GM18520 (cell line): Measurements from ENCODE around the gene RSRC2.
"Not testable (repeated sequence)": the region's sequence is repeated elsewhere in the genome, so short reads cannot be mapped to it uniquely, and the experiment has no call there.

Experiments used
- ATAC-seq: cut with Tn5 transposase; IDR thresholded peaks from one replicate; pipeline ENCODE4 v1.9.1; 2021; ENCODE audit not compliant: unreplicated experiment

RSRC2 gene

DNA sequence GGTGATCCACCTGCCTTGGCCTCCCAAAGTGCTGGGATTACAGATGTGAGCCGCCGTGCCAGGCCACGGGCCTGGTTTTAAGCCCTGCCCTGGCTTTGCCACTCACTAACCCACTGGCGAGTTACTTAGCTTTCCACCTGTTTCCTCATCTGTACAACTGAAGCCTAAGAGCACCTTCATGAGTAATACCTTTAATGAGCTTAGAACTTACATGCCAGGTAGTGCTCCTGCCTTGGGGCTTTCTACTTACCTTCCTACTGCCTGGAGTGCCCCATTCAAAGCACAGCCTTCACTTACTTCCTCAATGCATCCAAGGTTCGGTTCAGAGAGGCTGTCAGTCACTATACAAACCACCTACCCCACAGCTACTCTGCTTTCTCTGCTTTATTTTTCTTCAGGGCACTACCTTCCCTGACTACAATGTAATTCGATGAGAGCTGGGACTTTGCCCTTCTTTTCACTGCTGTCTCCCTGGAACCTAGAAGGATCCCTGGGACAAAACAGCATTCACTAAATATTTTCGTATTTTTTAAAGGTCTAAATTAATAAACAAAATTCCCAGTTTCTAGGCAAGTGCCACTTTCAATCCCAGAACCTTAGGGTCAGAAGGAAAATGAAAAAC is 39.8 kb downstream of the RSRC2 start:
- no peak for ATAC-seq

DNA sequence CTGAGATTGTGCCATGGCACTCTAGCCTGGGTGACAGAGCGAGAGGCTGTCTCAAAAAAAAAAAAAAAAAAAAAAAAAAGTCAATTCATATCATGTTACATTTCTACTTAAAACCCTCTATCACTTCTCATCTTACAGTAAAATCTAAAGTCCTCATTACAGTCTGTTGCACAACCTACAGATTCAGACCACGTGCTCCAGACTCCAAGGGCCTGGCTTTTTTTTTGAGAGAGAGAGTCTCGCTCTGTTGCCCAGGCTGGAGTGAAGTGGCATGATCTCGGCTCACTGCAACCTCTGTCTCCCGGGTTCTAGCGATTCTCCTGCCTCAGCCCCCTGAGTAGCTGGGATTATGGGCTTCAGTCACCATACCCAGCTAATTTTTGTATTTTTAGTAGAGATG is 40.4 kb downstream of the RSRC2 start:
- ATAC-seq, result not testable (repeated sequence)

DNA sequence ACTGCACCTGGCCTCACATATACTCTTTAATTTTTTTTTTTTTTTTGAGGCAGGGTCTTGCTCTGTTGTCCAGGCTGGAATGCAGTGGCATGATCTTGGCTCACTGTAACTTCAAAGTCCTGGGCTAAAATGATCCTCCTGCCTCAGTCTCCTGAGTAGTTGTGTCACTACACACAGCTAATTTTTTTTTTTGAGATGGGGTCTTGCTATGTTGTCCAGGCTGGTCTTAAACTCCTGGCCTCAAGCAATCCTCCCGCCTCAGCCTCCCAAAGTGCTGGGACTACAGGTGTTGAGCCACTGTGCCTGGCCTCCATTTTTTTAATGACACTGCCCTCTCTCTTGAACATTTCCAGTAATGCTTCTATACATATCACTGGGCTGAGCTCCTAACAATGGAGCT is 42.4 kb downstream of the RSRC2 start:
- ATAC-seq, result not testable (repeated sequence)

DNA sequence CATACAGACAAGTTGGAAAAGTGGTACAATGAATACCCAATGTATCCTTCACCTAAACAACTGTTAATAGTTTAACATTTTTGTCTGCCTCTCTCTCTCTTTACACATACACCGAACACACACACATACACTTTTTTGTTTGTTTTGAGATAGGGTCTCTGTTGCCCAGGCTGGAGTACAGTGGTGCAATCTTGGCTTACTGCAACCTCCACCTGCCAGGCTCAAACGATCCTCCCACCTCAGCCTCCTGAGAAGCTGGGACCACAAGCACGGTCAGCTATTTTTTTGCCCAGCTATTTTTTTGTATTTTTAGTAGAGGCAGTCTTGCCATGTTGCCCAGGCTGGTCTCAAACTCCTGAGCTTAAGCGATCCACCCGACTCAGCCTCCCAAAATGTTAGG is 42.8 kb downstream of the RSRC2 start:
- ATAC-seq, result no peak

DNA sequence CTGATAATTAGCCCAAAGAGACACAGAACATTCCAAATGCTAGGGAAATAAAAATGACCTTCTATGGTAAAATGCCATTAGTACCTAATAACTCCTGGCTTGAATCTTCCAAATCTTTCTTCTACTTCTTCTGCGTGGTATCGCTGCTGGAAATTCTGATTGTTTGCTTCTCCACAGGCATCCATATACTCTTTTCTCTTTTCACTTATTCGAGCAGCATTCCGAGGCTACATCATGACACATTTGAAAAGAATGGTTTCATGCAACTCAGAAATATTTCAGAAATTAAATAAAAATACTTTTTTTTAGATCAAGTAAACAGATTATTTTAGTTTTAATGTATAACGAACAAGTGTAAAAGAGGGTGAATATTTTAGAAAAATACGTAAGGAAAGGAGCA is 44.9 kb downstream of the RSRC2 start:
- ATAC-seq, result no peak

DNA sequence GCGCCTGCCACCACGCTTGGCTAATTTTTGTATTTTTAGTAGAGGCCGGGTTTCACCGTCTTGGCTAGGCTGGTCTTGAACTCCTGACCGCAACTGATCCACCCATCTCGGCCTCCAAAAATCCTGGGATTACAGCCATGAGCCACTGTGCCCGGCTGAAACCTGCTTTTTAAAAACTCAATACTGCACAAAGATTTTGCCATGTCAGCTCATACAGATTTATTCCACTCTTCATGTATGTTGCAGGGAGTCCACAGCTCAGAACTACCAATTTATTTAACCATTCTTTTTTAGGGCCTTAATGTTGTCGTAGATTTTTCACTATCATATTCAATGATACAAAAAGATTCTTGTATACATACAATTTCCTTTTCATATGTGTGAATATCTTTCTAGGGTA is 46.0 kb downstream of the RSRC2 start:
- no peak for ATAC-seq

DNA sequence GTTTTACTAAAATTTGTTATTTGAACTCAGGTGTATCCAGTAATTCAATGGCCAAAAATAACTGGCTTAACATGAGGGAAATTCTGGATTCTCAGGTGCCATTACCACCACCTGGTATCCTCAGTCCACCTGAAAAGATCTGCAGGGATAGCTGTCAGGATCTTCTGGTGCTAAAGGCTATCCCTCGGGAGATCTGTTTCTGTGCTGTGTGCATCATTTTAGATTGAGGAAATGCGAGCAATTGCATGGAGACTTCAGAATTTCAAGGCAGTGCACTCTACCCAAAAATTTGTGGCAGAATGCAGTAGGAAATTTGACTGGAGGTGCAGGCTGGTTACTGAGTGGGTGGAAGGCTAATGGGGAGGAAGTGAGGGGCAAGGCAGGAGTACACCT is 52.4 kb downstream of the RSRC2 start:
- ATAC-seq, result no peak

DNA sequence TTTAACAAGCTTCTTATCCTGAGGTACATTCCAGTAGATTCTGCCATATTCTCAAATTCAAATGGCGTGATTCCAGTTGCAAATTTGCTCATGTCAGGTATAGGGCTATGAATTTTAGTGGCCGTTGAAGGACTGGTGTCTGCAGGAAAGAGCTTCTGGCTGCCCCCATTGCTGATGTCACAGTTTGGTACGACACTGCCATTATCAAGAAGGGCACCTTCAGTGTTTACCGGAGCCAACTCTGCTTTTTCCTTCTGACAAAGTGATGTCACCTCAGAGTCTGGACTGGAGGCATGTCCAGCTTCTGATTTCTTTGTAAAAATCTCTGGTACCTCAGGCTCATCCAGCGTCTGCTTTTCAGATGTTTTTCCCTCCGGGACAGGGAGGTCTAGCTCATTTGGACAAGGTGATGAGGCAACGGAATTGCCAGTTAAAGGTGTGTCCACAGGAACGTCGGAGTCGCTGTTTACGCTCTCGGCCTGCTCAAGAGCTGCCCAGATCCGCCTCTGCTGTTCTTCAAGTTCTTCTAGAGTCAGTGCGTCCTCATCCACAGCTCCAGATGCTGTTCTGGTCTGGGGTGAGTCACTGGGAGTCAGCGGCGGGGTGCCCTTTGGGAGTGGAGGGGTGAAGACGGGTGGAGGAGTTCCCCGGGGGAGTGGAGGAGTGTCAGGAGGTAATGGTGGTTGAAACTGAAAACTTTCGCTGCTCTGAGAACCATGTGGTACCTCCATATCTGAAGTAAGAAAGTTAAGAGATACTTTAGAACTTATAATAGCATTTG is 53.0 kb downstream of the RSRC2 start:
- no peak for ATAC-seq

DNA sequence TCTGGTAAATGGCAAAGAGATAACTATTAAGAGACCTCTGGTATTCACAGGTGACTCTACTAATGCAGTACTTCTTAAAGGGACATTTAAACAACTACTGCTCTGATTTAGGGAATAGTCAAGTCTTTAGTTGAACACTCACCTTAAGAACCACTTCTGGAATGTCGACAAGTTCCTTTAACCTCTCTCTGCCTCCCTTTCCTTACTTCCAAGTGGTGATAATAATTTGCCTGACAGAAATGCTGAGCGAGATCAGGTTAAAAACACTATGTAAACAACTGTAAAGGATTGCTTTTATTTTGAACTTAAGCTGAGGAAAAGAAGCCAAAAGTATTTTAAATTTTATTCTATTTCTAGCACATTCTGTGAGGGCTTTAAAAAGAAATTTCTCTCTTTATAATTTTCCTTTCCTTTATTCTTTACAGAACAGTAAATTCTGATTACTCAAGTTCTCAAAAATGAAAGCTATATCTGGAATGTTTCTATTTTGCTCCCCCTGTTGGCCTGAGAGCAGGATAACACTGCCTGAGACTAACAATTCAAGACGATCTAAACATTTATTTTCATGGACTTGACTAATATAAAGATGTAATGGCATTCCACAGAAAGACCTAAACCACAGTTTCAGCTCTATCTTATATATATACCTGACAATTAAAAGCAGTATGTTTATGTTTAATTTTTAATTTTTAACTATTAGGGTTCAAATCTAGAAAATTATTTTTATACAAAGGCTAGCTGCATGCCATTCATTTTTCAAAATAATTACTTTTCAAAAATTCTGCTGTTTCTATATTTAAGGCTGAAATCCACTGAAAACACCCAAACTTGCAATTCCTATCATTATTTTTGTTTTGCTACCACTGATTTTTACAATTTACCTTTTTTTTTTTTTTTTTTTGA is 55.2 kb downstream of the RSRC2 start:
- ATAC-seq, result no peak

DNA sequence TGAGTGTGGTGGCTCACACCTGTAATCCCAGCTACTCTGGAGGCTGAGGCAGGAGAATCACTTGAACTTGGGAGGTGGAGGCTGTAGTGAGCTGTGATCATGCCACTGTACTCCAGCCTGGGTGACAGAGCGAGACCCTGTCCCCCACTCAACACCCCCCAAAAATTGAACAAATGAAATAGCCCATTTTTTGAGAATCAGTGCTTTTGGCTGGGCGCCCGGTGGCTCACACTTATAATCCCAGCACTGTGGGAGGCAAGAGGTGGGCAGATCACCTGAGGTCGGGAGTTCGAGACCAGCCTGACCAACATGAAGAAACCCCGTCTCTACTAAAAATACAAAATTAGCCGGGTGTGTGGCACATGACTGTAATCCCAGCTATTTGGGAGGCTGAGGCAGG is 56.2 kb downstream of the RSRC2 start:
- not testable (repeated sequence) for ATAC-seq

DNA sequence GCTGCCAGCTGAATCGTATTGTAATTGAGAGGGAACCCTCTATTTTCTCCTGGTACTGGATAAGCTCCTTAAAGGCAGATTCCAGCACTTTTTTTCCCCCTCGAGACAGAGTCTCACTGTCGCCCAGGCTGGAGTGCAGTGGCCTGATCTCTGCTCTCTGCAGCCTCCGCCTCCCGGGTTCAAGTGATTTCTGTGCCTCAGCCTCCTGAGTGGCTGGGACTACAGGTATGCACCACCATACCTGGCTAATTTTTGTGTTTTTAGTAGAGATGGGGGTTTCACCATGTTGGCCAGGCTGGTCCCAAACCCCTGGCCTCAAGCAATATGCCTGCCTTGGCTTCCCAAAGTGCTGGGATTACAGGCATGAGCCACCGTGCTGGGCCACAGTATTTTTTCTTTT is 56.9 kb downstream of the RSRC2 start:
- ATAC-seq, result not testable (repeated sequence)

DNA sequence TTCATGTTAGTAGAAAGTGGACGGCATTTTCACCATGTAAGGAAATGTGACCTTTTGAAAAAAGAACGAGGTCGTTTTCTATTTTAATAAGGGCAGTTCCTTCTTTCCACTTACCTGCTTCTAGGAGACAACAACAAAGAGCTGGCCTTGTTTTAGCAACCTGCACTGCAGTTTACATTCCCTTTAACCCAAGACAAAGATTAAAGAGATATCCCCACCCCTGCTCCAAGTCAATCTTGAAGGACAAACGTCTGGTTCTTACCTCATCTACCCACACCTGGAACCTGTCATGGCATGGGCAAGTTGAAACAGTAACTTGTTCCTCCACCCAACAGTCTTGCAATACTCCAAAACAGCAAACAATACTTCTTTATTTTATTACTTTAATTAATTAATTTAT is 58.8 kb downstream of the RSRC2 start:
- ATAC-seq, result no peak

DNA sequence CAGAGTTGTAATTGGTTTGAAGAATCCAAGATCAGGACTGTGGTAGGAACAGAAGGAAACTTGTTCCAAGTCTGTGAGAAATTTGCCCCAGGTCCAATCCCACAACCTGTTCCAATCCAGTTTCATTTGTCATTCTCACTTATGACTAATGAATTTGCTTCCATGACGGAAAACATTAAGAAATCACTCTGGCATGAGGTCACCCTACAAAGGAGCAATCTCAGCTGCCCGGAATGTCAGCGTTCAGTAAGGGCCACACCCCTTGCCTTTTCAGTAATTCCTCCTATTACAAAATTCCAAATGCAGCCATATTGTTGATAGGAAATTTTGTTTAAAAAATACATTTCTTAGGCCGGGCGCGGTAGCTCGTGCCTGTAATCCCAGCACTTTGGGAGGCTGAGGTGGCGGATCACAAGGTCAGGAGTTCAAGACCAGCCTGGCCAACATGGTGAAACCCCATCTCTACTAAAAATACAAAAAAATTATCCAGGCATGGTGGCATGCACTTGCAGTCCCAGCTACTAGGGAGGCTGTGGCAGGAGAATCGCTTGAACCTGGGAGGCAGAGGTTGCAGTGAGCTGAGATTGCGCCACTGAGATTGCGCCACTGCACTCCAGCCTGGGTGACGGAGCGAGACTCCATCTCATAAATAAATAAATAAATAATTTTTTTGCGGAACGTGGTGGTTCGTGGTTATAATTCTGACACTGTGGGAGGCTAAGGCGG is 62.3 kb downstream of the RSRC2 start:
- ATAC-seq, result not testable (repeated sequence)

DNA sequence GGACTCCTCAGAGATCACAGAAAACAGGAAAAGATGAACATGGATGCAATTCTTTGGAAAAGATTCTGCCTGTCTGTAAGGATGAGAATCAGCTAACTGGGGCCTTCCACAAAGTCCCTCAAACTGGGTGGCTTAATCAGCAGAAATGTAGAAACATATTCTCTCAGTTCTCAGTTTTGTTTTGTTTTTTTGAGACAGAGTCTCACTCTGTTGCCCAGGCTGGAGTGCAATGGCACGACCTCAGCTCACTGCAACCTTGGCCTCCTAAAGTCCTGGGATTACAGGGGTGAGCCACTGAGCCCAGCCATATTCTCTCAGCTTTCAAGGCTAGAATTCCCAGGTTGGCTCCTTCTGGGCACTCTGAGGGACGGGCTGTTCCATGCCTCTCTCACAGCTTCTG is 66.1 kb downstream of the RSRC2 start:
- ATAC-seq, result no peak

DNA sequence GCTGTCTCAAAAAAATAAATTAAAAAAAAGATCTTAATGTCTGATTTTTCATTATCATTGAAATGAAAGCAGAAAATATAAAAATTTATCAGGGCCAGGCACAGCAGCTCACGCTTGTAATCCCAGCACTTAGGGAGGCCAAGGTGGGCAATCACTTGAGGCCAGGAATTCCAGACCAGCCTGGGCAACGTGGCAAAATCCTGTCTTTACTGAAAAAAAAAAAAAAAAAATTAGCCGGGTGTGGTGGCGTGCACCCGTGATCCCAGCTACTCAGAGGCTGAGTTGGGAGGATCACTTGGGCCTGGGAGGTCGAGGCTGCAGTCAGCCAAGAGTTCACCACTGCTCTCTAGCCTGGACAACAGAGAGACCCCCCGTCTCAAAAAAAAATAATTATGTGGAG is 66.7 kb downstream of the RSRC2 start:
- ATAC-seq, result no peak

DNA sequence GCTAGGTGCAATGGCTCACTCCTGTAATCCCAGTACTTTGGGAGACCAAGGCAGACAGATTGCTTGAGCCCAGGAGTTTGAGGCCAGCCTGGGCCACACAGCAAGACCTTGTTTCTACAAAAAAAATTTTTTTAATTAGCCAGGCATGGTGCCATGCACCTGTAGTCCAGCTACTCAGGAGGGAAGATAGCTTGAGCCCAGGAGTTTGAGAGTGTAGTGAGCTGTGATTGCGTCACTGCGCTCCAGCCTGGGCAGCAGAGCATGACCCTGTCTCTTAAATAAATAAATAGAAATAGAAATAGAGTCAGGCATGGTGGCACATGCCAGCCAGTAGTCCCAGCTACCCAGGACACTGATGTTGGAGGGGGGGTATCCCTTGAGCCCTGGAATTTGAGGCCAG is 67.5 kb downstream of the RSRC2 start:
- ATAC-seq, result no peak

DNA sequence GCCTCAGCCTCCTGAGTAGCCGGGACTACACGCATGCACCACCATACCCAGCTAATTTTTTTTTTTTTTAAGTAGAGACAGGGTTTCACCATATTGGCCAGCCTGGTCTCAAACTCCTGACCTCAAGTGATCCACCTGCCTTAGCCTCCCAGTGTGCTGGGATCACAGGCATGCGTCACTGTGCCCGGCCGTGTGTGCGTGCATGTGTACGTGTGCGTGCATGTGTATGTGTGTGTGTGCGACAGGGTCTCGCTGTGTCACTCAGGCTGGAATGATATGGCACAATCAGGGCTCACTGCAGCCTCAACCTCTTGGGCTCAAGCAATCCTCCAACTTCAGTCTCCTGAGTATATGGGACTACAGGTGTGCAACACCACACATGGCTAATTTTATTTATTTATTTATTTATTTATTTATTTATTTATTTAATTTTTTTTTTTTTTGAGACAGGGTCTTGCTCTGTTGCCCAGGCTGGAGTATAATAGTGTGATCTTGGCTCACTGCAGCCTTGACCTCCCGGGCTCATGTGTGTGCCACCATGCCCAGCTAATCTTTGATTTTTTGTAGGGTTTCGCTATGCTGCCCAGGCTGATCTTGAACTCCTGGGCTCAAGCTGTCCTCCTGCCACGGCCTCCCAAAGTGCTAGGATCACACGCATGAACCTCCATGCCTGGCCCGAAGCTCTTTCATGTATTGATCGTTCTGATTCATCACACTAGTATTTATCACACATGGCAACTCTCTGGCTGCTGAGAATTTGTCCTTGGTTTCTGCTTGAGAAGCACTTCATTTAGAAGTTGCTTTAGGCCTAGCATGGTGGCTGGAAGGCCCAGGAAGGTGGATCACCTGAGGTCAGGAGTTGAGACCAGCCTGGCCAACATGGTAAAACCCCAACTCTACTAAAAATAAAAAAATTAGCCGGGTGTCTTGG is 68.4 kb downstream of the RSRC2 start:
- no peak for ATAC-seq

DNA sequence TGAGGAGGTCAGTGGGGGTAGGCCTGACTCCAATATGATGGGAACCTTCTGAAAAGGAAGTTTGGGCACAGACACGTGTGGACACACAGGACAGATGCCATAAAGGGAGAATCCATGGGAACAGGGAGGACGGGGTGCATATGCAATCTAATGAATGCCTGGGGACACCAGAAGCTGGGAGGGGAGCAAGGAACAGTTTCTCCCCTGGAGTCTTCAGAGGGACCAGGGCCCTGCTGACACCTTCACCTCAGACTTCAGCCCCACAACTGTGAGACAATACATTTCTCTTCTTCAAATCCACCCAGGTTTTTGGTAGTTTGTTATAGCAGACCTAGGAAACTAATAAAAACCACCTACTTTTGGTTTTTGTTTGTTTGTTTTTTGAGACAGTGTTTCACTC is 69.1 kb downstream of the RSRC2 start:
- ATAC-seq, result no peak

DNA sequence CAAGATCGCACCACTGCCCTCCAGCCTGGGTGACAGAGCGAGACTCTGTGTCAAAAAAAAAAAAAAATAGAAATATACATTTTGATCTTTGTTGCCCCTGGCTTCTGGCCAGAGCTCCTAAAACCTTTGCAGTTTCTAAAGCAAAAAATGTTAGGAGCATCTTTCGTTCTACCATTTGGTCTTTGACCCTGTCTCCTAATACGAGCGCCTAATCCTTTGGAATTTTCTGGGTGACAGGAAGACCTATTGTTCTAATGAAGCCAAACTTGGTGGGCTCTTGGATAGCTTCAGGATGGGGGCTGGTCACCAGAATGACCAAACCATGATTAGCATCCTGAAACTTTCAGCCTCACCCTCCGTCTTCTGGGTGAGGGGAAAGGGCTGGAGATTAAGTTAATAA is 72.0 kb downstream of the RSRC2 start:
- no peak for ATAC-seq

DNA sequence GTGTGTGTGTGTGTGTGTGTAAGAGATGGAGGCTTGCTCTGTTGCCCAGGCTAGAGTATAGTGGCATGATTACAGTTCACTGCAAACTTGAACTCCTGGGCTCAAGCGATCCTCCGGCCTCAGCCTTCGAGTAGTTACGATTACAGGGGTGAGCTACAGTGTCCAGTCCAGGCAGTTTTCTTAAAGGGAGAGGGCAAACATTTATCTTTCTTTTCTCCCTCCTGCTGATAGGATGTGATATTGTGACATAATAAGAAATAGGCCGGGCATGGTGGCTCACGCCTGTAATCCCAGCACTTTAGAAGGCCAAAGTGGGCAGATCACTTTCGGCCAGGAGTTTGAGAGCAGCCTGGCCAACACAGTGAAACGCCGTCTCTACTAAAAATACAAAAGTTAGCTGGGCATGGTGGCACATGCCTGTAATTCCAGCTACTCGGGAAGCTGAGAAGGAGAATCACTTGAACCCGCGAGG is 72.5 kb downstream of the RSRC2 start:
- no peak for ATAC-seq
